PC-9 (cell line): ENCODE data around the gene SBDS. TPM values are rescaled to one million over a fixed set of nuclear protein-coding genes. Genes with fewer than 3 reads are reported as not detected.

Source experiments
- BruUV-seq: library from RNA; stranded (reverse); fragments of 400-500 nt; replicated peaks from 2 replicates; lab custom pipeline; 2021; lab: Mats Ljungman, UMichigan
- CTCF ChIA-PET: fragments of 300-600 bp; sonication (Branson Sonifier 250); formaldehyde crosslinking; loops from one replicate; lab custom pipeline; 2022; ENCODE audit warnings: antibody characterized with exemption; lab: Charles Lee
- POLR2A ChIA-PET: fragments of 300-600 bp; sonication (Branson Sonifier 250); formaldehyde crosslinking; loops from one replicate; lab custom pipeline; 2022; ENCODE audit warnings: antibody characterized with exemption; ENCODE audit not compliant: unreplicated experiment; lab: Charles Lee
- DNase-seq, 2 experiments: peaks; one replicate each; pipeline versions ENCODE4 v3.0.0 to v3.0.0-alpha.2; 2015 to 2022; ENCODE audit warnings: mixed read lengths in 1 of 2
- H2AFZ ChIP-seq: fragments of 200-600 bp; sonication (generic); 2 replicates; pipeline ENCODE4 v1.8.1; 2017; ENCODE audit warnings: antibody characterized with exemption
- H3F3A ChIP-seq: fragments of 200-600 bp; sonication (generic); 2 replicates; pipeline ENCODE4 v1.8.1; 2017; ENCODE audit warnings: antibody characterized with exemption, mild to moderate bottlenecking, low read depth; ENCODE audit not compliant: insufficient read depth
- H3K27ac ChIP-seq: fragments of 200-600 bp; sonication (generic); 2 replicates; pipeline ENCODE4 v1.6.1; 2016; ENCODE audit warnings: mixed run types
- H3K27me3 ChIP-seq: fragments of 200-600 bp; sonication (generic); 2 replicates; pipeline ENCODE4 v1.6.1; 2016; ENCODE audit warnings: low read depth, mixed run types; ENCODE audit not compliant: insufficient read depth
- H3K36me3 ChIP-seq: fragments of 200-600 bp; sonication (generic); 2 replicates; pipeline ENCODE4 v1.6.1; 2016; ENCODE audit warnings: low read depth, mixed run types
- H3K4me1 ChIP-seq: fragments of 200-600 bp; sonication (generic); replicated peaks from 2 replicates; pipeline ENCODE4 v1.6.1; 2016; ENCODE audit warnings: mixed run types; ENCODE audit not compliant: insufficient read depth
- H3K4me2 ChIP-seq: fragments of 200-600 bp; sonication (generic); 2 replicates; pipeline ENCODE4 v1.6.1; 2017; ENCODE audit warnings: mixed run types
- H3K4me3 ChIP-seq: fragments of 200-600 bp; sonication (generic); 2 replicates; pipeline ENCODE4 v1.6.1; 2016; ENCODE audit warnings: mixed run types
- H3K79me2 ChIP-seq: fragments of 200-600 bp; sonication (generic); 2 replicates; pipeline ENCODE4 v1.6.1; 2017; ENCODE audit warnings: low read depth, mixed run types
- H3K9me2 ChIP-seq: fragments of 200-600 bp; sonication (generic); 2 replicates; pipeline ENCODE4 v1.8.1; 2017; ENCODE audit warnings: mild to moderate bottlenecking; ENCODE audit not compliant: insufficient read depth
- H3K9me3 ChIP-seq: fragments of 200-600 bp; sonication (generic); 2 replicates; pipeline ENCODE4 v1.8.1; 2016; ENCODE audit warnings: low read depth; ENCODE audit not compliant: insufficient read depth
- H4K20me1 ChIP-seq: fragments of 200-600 bp; sonication (generic); 2 replicates; pipeline ENCODE4 v1.8.1; 2017; ENCODE audit not compliant: insufficient read depth
- EZH2 ChIP-seq: fragments of 200-600 bp; sonication (generic); IDR thresholded peaks from 2 replicates; pipeline ENCODE4 v1.8.0; 2017; ENCODE audit warnings: antibody characterized with exemption, low read depth
- intact Hi-C: fragments of 100-400 bp; cut with micrococcal nuclease; formaldehyde crosslinking; loops from one replicate; pipeline ENCODE4 v1.10.0; 2022; ENCODE audit not compliant: unreplicated experiment
- total RNA-seq: library from RNA; stranded (reverse); gene quantifications from 2 replicates; pipeline ENCODE4 v1.2.3, GENCODE V29; 2021
- TF ChIP-seq, protein P1 (sequence below): fragments of 200-600 bp; sonication (generic); conservative IDR thresholded peaks from 2 replicates; pipeline ENCODE4 v1.6.1; 2017; ENCODE audit warnings: mixed run types, antibody characterized with exemption, mild to moderate bottlenecking, moderate library complexity

The SBDS gene
- total RNA-seq, 1 experiment from 2014 or later: 65.1 TPM

DNA sequence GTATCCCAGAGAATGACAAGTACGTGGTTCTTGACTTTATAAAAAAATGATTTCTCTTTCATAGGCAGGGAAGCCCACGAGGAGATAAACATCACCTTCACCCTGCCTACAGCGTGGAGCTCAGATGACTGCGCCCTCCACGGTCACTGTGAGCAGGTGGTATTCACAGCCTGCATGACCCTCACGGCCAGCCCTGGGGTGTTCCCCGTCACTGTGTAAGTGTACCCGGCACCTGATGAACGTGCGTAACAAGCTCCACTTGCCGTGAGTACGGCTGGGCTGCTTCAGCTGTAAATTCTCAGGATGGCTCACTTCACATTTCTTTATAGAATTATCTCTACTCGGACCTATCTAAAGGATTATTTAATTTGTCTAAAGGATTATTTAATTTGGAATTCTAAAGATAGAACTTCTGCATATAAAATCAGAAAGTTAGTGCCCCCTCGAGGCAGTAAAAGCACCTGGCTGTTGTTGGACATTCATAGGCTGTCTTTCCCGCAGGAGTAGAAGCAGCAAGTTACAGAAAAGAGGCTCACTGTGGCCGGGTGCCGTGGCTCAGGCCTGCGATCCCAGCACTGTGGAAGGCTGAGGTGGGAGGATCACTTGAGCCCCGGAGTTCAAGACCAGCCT, 46.8 kb downstream of the SBDS start:
- H3K27me3 ChIP-seq: no peaks in the 10 kb centered on the region
- H3K9me3 ChIP-seq: no peaks in the 10 kb centered on the region
- no peak overlapping the region for H3K27ac ChIP-seq
- no peaks in the 10 kb centered on the region for H3K9me2 ChIP-seq
- peaks cover 34% of the 10 kb centered on the region for H3F3A ChIP-seq
- no peaks in the 10 kb centered on the region; the same call in 1 of the 2 replicates for H4K20me1 ChIP-seq
- TF ChIP-seq, protein P1, sequence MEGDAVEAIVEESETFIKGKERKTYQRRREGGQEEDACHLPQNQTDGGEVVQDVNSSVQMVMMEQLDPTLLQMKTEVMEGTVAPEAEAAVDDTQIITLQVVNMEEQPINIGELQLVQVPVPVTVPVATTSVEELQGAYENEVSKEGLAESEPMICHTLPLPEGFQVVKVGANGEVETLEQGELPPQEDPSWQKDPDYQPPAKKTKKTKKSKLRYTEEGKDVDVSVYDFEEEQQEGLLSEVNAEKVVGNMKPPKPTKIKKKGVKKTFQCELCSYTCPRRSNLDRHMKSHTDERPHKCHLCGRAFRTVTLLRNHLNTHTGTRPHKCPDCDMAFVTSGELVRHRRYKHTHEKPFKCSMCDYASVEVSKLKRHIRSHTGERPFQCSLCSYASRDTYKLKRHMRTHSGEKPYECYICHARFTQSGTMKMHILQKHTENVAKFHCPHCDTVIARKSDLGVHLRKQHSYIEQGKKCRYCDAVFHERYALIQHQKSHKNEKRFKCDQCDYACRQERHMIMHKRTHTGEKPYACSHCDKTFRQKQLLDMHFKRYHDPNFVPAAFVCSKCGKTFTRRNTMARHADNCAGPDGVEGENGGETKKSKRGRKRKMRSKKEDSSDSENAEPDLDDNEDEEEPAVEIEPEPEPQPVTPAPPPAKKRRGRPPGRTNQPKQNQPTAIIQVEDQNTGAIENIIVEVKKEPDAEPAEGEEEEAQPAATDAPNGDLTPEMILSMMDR: no peak
- TF ChIP-seq EZH2: no peak
- DNase-seq: no peak
- H3K36me3 ChIP-seq: peaks cover 26% of the 10 kb centered on the region
- H3K4me2 ChIP-seq: no peak overlapping the region
- intact Hi-C loops: no loop called here
- H3K4me3 ChIP-seq: no peak overlapping the region
- no TSS peak for BruUV-seq
- ChIA-PET CTCF (no interaction called here), POLR2A (no interaction called here)
- H3K4me1 ChIP-seq: peaks cover 22% of the 10 kb centered on the region
- H2AFZ ChIP-seq: no peak overlapping the region
- H3K79me2 ChIP-seq: no peaks in the 10 kb centered on the region

DNA sequence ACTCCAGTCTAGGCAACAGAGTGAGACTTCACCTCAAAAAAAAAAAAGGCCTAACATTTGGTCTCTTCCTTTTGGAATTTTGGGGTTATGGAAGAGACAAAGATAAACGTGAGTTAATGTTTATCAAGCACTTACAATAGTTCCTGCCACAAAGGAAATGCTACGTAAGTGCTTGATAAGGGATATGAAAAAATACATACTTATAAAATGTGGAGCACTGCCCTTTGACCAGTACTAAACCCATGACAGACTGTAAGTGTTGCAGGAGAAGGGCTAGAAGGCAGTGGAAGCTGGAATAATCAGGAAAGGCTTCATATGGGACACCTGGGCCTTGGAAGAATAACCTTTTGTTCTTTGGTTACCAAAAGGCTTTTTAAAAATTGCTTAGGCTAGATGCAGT, 48.8 kb downstream of the SBDS start:
- H3F3A ChIP-seq: peaks cover 15% of the 10 kb centered on the region; the same call in 1 of the 2 replicates
- H3K27me3 ChIP-seq: no peaks in the 10 kb centered on the region
- ChIA-PET POLR2A (no interaction called here), CTCF (interaction anchor here (0.7 kb wide), 1 partner anchor 827 kb away, joined by 3 read pairs; no protein-coding TSS in a partner anchor)
- H3K4me3 ChIP-seq: no peak overlapping the region
- TF ChIP-seq, protein P1: no peak
- no peak for TF ChIP-seq EZH2
- H3K4me1 ChIP-seq: peaks cover 1% of the 10 kb centered on the region; the same call in 1 of the 2 replicates
- H4K20me1 ChIP-seq: no peaks in the 10 kb centered on the region; the same call in 1 of the 2 replicates
- DNase-seq: no peak
- no peak overlapping the region for H3K4me2 ChIP-seq
- H3K79me2 ChIP-seq: no peaks in the 10 kb centered on the region
- H3K9me2 ChIP-seq: no peaks in the 10 kb centered on the region
- H2AFZ ChIP-seq: no peak overlapping the region
- no peak overlapping the region for H3K27ac ChIP-seq
- BruUV-seq: no TSS peak
- no peaks in the 10 kb centered on the region for H3K9me3 ChIP-seq
- H3K36me3 ChIP-seq: peaks cover 25% of the 10 kb centered on the region
- intact Hi-C loops: no loop called here

DNA sequence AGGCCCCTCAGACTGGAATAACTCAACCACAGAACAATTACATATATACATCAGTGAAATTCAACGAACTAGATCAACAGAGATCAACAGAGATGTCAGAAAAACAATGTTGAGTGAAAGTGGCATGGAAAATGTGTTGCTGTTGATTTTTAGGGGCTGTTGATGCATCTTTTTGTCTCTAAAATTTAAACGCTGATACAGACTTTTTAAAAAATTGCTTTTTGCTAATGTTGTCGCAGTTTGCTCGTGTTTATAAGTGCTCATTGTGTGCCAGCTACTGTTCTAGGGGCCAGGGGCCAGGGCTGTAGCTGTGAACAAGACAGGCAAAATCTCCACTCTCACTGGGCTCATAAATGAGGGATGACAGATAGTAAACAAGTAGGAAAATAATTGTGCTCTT, 56.1 kb downstream of the SBDS start:
- Histone ChIP-seq H2AFZ (no peak overlapping the region), H3K4me2 (no peak overlapping the region), H3K4me1 (no peaks in the 10 kb centered on the region), H3K36me3 (peaks cover 10% of the 10 kb centered on the region; the same call in 1 of the 2 replicates), H3K79me2 (peaks cover 63% of the 10 kb centered on the region), H3F3A (no peaks in the 10 kb centered on the region), H3K9me2 (no peaks in the 10 kb centered on the region), H3K9me3 (no peaks in the 10 kb centered on the region), H4K20me1 (peaks cover 40% of the 10 kb centered on the region), H3K27ac (no peak overlapping the region), H3K27me3 (no peaks in the 10 kb centered on the region), H3K4me3 (no peak overlapping the region)
- TF ChIP-seq, protein P1: no peak
- TF ChIP-seq EZH2: no peak
- no peak for DNase-seq
- CTCF ChIA-PET: no interaction called here
- POLR2A ChIA-PET: no interaction called here
- no TSS peak for BruUV-seq
- intact Hi-C loops: no loop called here
